Measurements from ENCODE around the gene HSPB3. TPM values are rescaled to one million over a fixed set of nuclear protein-coding genes. Genes with fewer than 3 reads are reported as not detected.
A peak's percentile ranks its signal among the peaks of the same experiment; 100 is the strongest.

Gene HSPB3
- total and polyA plus RNA-seq, 2 of the 4 experiments (the other 2 are of a cell fraction) = 0.31 to 0.54 TPM

GRCh38 chr5:54469622-54470021 lies 14.1 kb downstream of the HSPB3 start:
- BruUV-seq (replicated peaks) = no TSS peak
- in situ Hi-C loops (cut with MboI; ENCODE audit: low sequenced_read_pairs) = no loop called here
- no peak overlapping the region; the same call in 1 of the 2 replicates for H2AK5ac ChIP-seq (ENCODE audit: low read depth, low read length)
- peak overlapping the region; percentile 94; the same call in 1 of the 2 replicates for H3K27ac ChIP-seq (ENCODE audit: insufficient read depth, low read length)
- dilution Hi-C loops (cut with HindIII; ENCODE audit: low sequenced_read_pairs, unreplicated experiment) = no loop called here
- no peaks in the 10 kb centered on the region for H3K36me3 ChIP-seq (ENCODE audit: control insufficient read depth, insufficient read depth, low read length)
- POLR2A ChIA-PET (ENCODE audit: unreplicated experiment) = interaction anchor here (0.6 kb wide), 1 partner anchor 11 kb away, joined by 16 read pairs; no protein-coding TSS in a partner anchor
- peaks cover 4% of the 10 kb centered on the region; the same call in 1 of the 2 replicates for H3K4me1 ChIP-seq (ENCODE audit: control insufficient read depth, insufficient read depth, low read length)
- peak overlapping the region; percentile 95 for H3K14ac ChIP-seq (replicated peaks; ENCODE audit: low read depth, low read length)
- peak overlapping the region in 1 of 2 experiments; percentile 78; a peak in 2 of 4 replicates for H4K8ac ChIP-seq (ENCODE audit: low read depth in 2 of 2, low read length in 2 of 2)
- H4K91ac ChIP-seq (ENCODE audit: insufficient read depth, low read depth, low read length) = peak overlapping the region; percentile 89
- peak overlapping the region; percentile 90 for H2AFZ ChIP-seq (replicated peaks; ENCODE audit: low read length, poor library complexity)
- 0 out of 2 replicates have a peak, but pooled peaks cover 3% of the 10 kb centered on the region for H3K9me1 ChIP-seq (ENCODE audit: insufficient read depth, low read length)
- peak overlapping the region; percentile 57; the same call in 1 of the 2 replicates for H3K56ac ChIP-seq (ENCODE audit: extremely low read depth, insufficient read depth, low read length)
- H3K9ac ChIP-seq (ENCODE audit: low read depth, low read length) = peak overlapping the region; percentile 82
- H2BK5ac ChIP-seq (ENCODE audit: low read depth, low read length, poor library complexity, severe bottlenecking) = peak overlapping the region; percentile 94
- intact Hi-C loops (cut with micrococcal nuclease) = no loop called here
- peak overlapping the region; percentile 46 for H2AK9ac ChIP-seq (replicated peaks; ENCODE audit: low read depth, low read length, poor library complexity)
- H3K23ac ChIP-seq (ENCODE audit: low read depth, low read length) = peak overlapping the region; percentile 94
- H2BK20ac ChIP-seq (ENCODE audit: low read depth, low read length) = peak overlapping the region; percentile 95
- DNase-seq = peak; percentile 18
- H3K18ac ChIP-seq (ENCODE audit: low read depth, low read length) = peak overlapping the region; percentile 100
- ATAC-seq (ENCODE audit: low read depth) = peak; percentile 40
- H3K79me1 ChIP-seq (ENCODE audit: low read depth in 1 of 2, low read length in 2 of 2) = no peaks in the 10 kb centered on the region
- H4K5ac ChIP-seq (ENCODE audit: low read depth, low read length) = peak overlapping the region; percentile 99
- TF ChIP-seq CHD1 (IDR thresholded peaks at IDR 0.05; ENCODE audit: low read depth, low read length) (no peak), USF2 (IDR thresholded peaks at IDR 0.05; ENCODE audit: low read depth, low read length) (no peak), RFX5 (IDR thresholded peaks at IDR 0.05; ENCODE audit: low read depth, low read length) (no peak), CEBPB (IDR thresholded peaks at IDR 0.05; ENCODE audit: low read depth, low read length) (no peak), RCOR1 (IDR thresholded peaks at IDR 0.05; ENCODE audit: insufficient replicate concordance, low read length) (no peak), FOS (IDR thresholded peaks at IDR 0.05; ENCODE audit: low read depth, low read length) (no peak), BHLHE40 (IDR thresholded peaks at IDR 0.05; ENCODE audit: low read depth, low read length) (no peak), NFE2L2 (IDR thresholded peaks at IDR 0.05; ENCODE audit: low read depth, low read length) (no peak), POLR2A (IDR thresholded peaks at IDR 0.05; ENCODE audit: low read depth, low read length) (no peak), MXI1 (IDR thresholded peaks at IDR 0.05; ENCODE audit: borderline replicate concordance, low read depth, low read length) (no peak), CTCF (conservative IDR thresholded peaks at IDR 0.05; ENCODE audit: low read depth, low read length) (no peak), SMC3 (IDR thresholded peaks at IDR 0.05; ENCODE audit: low read depth, low read length) (no peak), RAD21 (IDR thresholded peaks at IDR 0.05; ENCODE audit: low read length) (no peak), MAZ (IDR thresholded peaks at IDR 0.05; ENCODE audit: borderline replicate concordance, low read depth, low read length) (no peak), ELK1 (IDR thresholded peaks at IDR 0.05; ENCODE audit: borderline replicate concordance, low read depth, low read length) (no peak), MAFK (IDR thresholded peaks at IDR 0.05; ENCODE audit: low read depth, low read length) (no peak)
- H3K27me3 ChIP-seq (ENCODE audit: control insufficient read depth, insufficient read depth, low read length) = no peaks in the 10 kb centered on the region
- CTCF ChIA-PET = interaction anchor here (0.6 kb wide), 1 partner anchor 57 kb away, joined by 3 read pairs; no protein-coding TSS in a partner anchor
- no peaks in the 10 kb centered on the region for H4K20me1 ChIP-seq (ENCODE audit: insufficient read depth, low read length)
- H3K4me3 ChIP-seq (ENCODE audit: insufficient read depth, low read depth, low read length) = peak overlapping the region; percentile 44
- H2BK120ac ChIP-seq (ENCODE audit: low read depth, low read length) = peak overlapping the region; percentile 98
- H2BK15ac ChIP-seq (ENCODE audit: low read depth, low read length) = peak overlapping the region; percentile 50; the same call in 1 of the 3 replicates
- H3K4ac ChIP-seq (ENCODE audit: low read depth, low read length) = peak overlapping the region; percentile 79
- H3K4me2 ChIP-seq (ENCODE audit: low read depth, low read length) = peak overlapping the region; percentile 100
- 33% methylated on average over 1 of the region's 2 CpGs; no CpG with 5 or more reads in 1 of the 2 experiments for WGBS, 2 experiments (ENCODE audit: extremely low coverage in 2 of 2, insufficient read length in 1 of 2)
- no peaks in the 10 kb centered on the region for H3K9me3 ChIP-seq (ENCODE audit: control insufficient read depth, insufficient read depth, low read length)
